ENCODE results near the gene TCIRG1. TPM values are rescaled to one million over a fixed set of nuclear protein-coding genes. Genes with fewer than 3 reads are reported as not detected.

TCIRG1 gene
- total and polyA plus RNA-seq, 2 of the 13 experiments (the other 11 are each of a cell fraction or from before 2014, with no cell fraction given), result 48.0 to 69.6 TPM

DNA sequence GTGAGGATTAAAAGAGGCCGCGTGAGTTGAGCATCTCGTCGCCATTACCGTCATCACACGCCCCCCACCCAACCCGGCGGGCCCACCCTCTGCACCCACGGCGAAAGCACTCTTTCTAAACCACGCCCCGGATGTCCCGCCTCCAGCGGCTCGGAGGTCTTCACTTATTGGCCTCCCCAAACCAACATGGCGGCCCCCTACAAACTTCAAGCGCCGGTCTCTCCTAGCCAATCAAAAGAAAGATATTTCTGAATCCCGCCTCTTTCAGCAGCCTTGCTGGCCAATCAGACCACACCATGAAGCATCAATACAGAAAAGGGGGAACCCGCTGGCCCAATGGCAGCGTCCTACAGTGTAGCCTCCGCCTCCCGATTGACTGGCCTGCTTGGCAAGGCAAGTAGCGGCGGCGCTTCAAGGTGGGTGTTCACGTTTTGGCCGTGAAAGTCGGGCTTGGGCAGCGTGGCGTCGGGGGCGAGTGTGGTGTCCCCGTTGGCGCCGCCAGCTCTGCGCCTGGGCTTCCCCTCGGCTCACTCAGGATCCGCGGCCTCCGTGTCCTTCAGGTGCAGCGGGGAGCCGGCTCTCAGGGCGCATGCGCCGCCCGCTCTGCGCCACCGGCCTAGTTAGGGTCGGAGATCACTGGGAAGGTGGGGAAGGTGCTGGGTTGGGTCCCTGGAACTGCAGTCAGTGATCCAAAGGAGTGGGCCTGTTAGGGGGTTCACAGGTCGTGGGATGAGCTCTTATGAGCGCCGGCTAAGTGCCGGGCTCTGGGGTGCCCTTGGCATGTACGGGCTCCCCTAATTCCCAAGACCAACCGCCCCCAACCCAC lies 8.3 kb upstream of the TCIRG1 start, which contains the start of gene NDUFS8 (continued):
- no peak for TF ChIP-seq SOX13 (IDR thresholded peaks at IDR 0.05)
- peak in 1 of 2 experiments; percentile 18; a peak in 1 of 4 replicates for TF ChIP-seq SOX13 (CRISPR knock-in tag; conservative IDR thresholded peaks at IDR 0.05 in 1 of 2, IDR thresholded peaks at IDR 0.05 in 1 of 2)
- TF ChIP-seq, protein P1, sequence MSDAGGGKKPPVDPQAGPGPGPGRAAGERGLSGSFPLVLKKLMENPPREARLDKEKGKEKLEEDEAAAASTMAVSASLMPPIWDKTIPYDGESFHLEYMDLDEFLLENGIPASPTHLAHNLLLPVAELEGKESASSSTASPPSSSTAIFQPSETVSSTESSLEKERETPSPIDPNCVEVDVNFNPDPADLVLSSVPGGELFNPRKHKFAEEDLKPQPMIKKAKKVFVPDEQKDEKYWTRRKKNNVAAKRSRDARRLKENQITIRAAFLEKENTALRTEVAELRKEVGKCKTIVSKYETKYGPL (CRISPR knock-in tag; IDR thresholded peaks at IDR 0.05), result no peak
- TF ChIP-seq RFXANK (CRISPR knock-in tag; IDR thresholded peaks at IDR 0.05), result no peak; the same call in 1 of the 2 replicates
- no peak for TF ChIP-seq ZNF552 (CRISPR knock-in tag; IDR thresholded peaks at IDR 0.05; ENCODE audit: borderline replicate concordance)
- TF ChIP-seq UBTF (CRISPR knock-in tag; IDR thresholded peaks at IDR 0.05), result peak; percentile 48; the same call in 1 of the 2 replicates
- TF ChIP-seq SMARCE1 (IDR thresholded peaks at IDR 0.05; ENCODE audit: borderline replicate concordance), result no peak
- TF ChIP-seq YEATS4 (CRISPR knock-in tag; IDR thresholded peaks at IDR 0.05; ENCODE audit: borderline replicate concordance), result peak; percentile 62; the same call in 1 of the 2 replicates
- TF ChIP-seq, protein P2, sequence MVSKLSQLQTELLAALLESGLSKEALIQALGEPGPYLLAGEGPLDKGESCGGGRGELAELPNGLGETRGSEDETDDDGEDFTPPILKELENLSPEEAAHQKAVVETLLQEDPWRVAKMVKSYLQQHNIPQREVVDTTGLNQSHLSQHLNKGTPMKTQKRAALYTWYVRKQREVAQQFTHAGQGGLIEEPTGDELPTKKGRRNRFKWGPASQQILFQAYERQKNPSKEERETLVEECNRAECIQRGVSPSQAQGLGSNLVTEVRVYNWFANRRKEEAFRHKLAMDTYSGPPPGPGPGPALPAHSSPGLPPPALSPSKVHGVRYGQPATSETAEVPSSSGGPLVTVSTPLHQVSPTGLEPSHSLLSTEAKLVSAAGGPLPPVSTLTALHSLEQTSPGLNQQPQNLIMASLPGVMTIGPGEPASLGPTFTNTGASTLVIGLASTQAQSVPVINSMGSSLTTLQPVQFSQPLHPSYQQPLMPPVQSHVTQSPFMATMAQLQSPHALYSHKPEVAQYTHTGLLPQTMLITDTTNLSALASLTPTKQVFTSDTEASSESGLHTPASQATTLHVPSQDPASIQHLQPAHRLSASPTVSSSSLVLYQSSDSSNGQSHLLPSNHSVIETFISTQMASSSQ (IDR thresholded peaks at IDR 0.05; ENCODE audit: low read depth), result no peak
- TF ChIP-seq, protein P2 (CRISPR knock-in tag; IDR thresholded peaks at IDR 0.05; ENCODE audit: borderline replicate concordance), result 0 out of 2 replicates have a peak, but pooled peaks have one; percentile 20
- TF ChIP-seq, protein P3, sequence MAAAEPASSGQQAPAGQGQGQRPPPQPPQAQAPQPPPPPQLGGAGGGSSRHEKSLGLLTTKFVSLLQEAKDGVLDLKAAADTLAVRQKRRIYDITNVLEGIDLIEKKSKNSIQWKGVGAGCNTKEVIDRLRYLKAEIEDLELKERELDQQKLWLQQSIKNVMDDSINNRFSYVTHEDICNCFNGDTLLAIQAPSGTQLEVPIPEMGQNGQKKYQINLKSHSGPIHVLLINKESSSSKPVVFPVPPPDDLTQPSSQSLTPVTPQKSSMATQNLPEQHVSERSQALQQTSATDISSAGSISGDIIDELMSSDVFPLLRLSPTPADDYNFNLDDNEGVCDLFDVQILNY (CRISPR knock-in tag; conservative IDR thresholded peaks at IDR 0.05), result no peak
- TF ChIP-seq CREB1 (IDR thresholded peaks at IDR 0.05), result peak; percentile 53; the same call in 1 of the 2 replicates
- TF ChIP-seq CREB1 (CRISPR knock-in tag; IDR thresholded peaks at IDR 0.05), result peak; percentile 70
- TF ChIP-seq ZNF350 (CRISPR knock-in tag; IDR thresholded peaks at IDR 0.05; ENCODE audit: borderline replicate concordance, low read depth), result no peak; the same call in 1 of the 2 replicates
- TF ChIP-seq RFX3 (CRISPR knock-in tag; IDR thresholded peaks at IDR 0.05), result no peak
- TF ChIP-seq SNAI1 (CRISPR knock-in tag; IDR thresholded peaks at IDR 0.05; ENCODE audit: borderline replicate concordance), result no peak
- no peak for TF ChIP-seq ZNF331 (CRISPR knock-in tag; IDR thresholded peaks at IDR 0.05)
- no peak for TF ChIP-seq TCF7 (IDR thresholded peaks at IDR 0.05; ENCODE audit: low read depth)
- peak; percentile 34; the same call in 1 of the 2 replicates for TF ChIP-seq HOXA3 (CRISPR knock-in tag; IDR thresholded peaks at IDR 0.05)
- 0 out of 2 replicates have a peak, but pooled peaks have one; percentile 72 for TF ChIP-seq ZNF33B (CRISPR knock-in tag; IDR thresholded peaks at IDR 0.05)
- TF ChIP-seq ZNF484 (CRISPR knock-in tag; IDR thresholded peaks at IDR 0.05; ENCODE audit: borderline replicate concordance, low read depth), result no peak

All from HepG2 (cell line).